Globus pallidus (tissue), 1 donor: Measurements from ENCODE around the gene PIGH.
"Not testable (repeated sequence)": the region's sequence is repeated elsewhere in the genome, so short reads cannot be mapped to it uniquely, and the experiment has no call there.

ENCODE experiments used
- DNase-seq: peaks from one replicate; pipeline ENCODE4 v3.0.0-alpha.2; 2015; ENCODE audit warnings: low spot score

PIGH gene

GRCh38 chr14:67599698-67600561 lies at the start of gene PIGH:
Gene PIGH, minus strand, starts transcription at chr14:67600268. Its CDS starts 65 bp downstream, at chr14:67600203.
- DNase-seq, result peak; percentile 88

- DNase-seq, result no peak
Measured at GRCh38 chr14:67646131-67646530, 46.1 kb upstream of the PIGH start.

- DNase-seq, result no peak
Measured at GRCh38 chr14:67645414-67645813, 45.3 kb upstream of the PIGH start.

- DNase-seq, result no peak
Measured at GRCh38 chr14:67644428-67644827, 44.4 kb upstream of the PIGH start.

GRCh38 chr14:67643713-67644112 lies 43.6 kb upstream of the PIGH start:
- DNase-seq, result no peak

- no peak for DNase-seq
Measured at GRCh38 chr14:67641902-67642749, 42.1 kb upstream of the PIGH start.

- DNase-seq, result no peak
Measured at GRCh38 chr14:67641480-67641879, 41.4 kb upstream of the PIGH start.

GRCh38 chr14:67638642-67639041 lies 38.6 kb upstream of the PIGH start:
- DNase-seq, result no peak

GRCh38 chr14:67636361-67636919 lies 36.4 kb upstream of the PIGH start:
- no peak for DNase-seq

- DNase-seq, result no peak
Measured at GRCh38 chr14:67633451-67634147, 33.5 kb upstream of the PIGH start.

- DNase-seq, result no peak
Measured at GRCh38 chr14:67630938-67631337, 30.9 kb upstream of the PIGH start.

GRCh38 chr14:67630186-67630585 lies 30.1 kb upstream of the PIGH start:
- DNase-seq, result no peak

GRCh38 chr14:67627519-67627918 lies 27.5 kb upstream of the PIGH start:
- no peak for DNase-seq

- not testable (repeated sequence) for DNase-seq
Measured at GRCh38 chr14:67626131-67626530, 26.1 kb upstream of the PIGH start.

GRCh38 chr14:67623114-67623513 lies 23.0 kb upstream of the PIGH start:
- no peak for DNase-seq

GRCh38 chr14:67622675-67623074 lies 22.6 kb upstream of the PIGH start:
- DNase-seq, result peak; percentile 26

- DNase-seq, result no peak
Measured at GRCh38 chr14:67620217-67620785, 20.2 kb upstream of the PIGH start.

- peak; percentile 93 for DNase-seq
Measured at GRCh38 chr14:67619446-67620216, 19.6 kb upstream of the PIGH start, which contains the start of gene ARG2. Gene ARG2, plus strand, starts transcription at chr14:67619920. Its CDS starts 58 bp downstream, at chr14:67619978.

- peak; percentile 66 for DNase-seq
Measured at GRCh38 chr14:67618617-67619063, 18.6 kb upstream of the PIGH start.

- no peak for DNase-seq
Measured at GRCh38 chr14:67610491-67610890, 10.4 kb upstream of the PIGH start.
